HG03175 (cell line): ENCODE data around the gene CRYZ.
"Not testable (repeated sequence)": the region's sequence is repeated elsewhere in the genome, so short reads cannot be mapped to it uniquely, and the experiment has no call there.

Experiments used
- ATAC-seq: cut with Tn5 transposase; IDR thresholded peaks from one replicate; pipeline ENCODE4 v1.9.1; 2021; ENCODE audit warnings: mild to moderate bottlenecking, moderate library complexity; ENCODE audit not compliant: unreplicated experiment

The CRYZ gene

GRCh38 chr1:74732960-74733603 is at the start of gene CRYZ, which contains the start of gene TYW3:
CRYZ (minus strand) TSS chr1:74733050; CDS start chr1:74724821, 8,229 bp downstream.
TYW3 (plus strand) TSS chr1:74733152; CDS start chr1:74733245, 93 bp downstream.
- peak; percentile 71 for ATAC-seq

GRCh38 chr1:74780594-74780993 is 47.7 kb upstream of the CRYZ start:
- ATAC-seq, result no peak

- no peak for ATAC-seq
Measured at GRCh38 chr1:74779750-74780149, 46.9 kb upstream of the CRYZ start.

- ATAC-seq, result no peak
Measured at GRCh38 chr1:74777525-74777924, 44.7 kb upstream of the CRYZ start.

- ATAC-seq, result no peak
Measured at GRCh38 chr1:74775735-74776134, 42.9 kb upstream of the CRYZ start.

- no peak for ATAC-seq
Measured at GRCh38 chr1:74773582-74773981, 40.7 kb upstream of the CRYZ start.

- no peak for ATAC-seq
Measured at GRCh38 chr1:74772945-74773344, 40.1 kb upstream of the CRYZ start.

GRCh38 chr1:74771913-74772515 is 39.2 kb upstream of the CRYZ start:
- ATAC-seq, result peak; percentile 80

- no peak for ATAC-seq
Measured at GRCh38 chr1:74767490-74767889, 34.6 kb upstream of the CRYZ start.

- ATAC-seq, result no peak
Measured at GRCh38 chr1:74766579-74766978, 33.7 kb upstream of the CRYZ start.

- ATAC-seq, result no peak
Measured at GRCh38 chr1:74763807-74764206, 31.0 kb upstream of the CRYZ start.

- not testable (repeated sequence) for ATAC-seq
Measured at GRCh38 chr1:74756650-74757049, 23.8 kb upstream of the CRYZ start.

GRCh38 chr1:74755475-74755874 is 22.6 kb upstream of the CRYZ start:
- no peak for ATAC-seq

GRCh38 chr1:74753104-74753503 is 20.3 kb upstream of the CRYZ start:
- ATAC-seq, result no peak

- ATAC-seq, result peak; percentile 66
Measured at GRCh38 chr1:74748960-74749359, 16.1 kb upstream of the CRYZ start.

GRCh38 chr1:74745247-74745646 is 12.4 kb upstream of the CRYZ start:
- not testable (repeated sequence) for ATAC-seq

- not testable (repeated sequence) for ATAC-seq
Measured at GRCh38 chr1:74740307-74740980, 7.6 kb upstream of the CRYZ start.

GRCh38 chr1:74737333-74737732 is 4.5 kb upstream of the CRYZ start:
- ATAC-seq, result no peak

GRCh38 chr1:74733604-74734484 is 994 bp upstream of the CRYZ start:
- peak; percentile 63 for ATAC-seq

- peak; percentile 14 for ATAC-seq
Measured at GRCh38 chr1:74732071-74732946, 541 bp downstream of the CRYZ start.
